Kidney glomerular epithelial cell (primary cell): ENCODE data around the gene FAM149B1.

ENCODE experiments used
- DNase-seq: peaks from one replicate; lab custom pipeline; 2025; lab: John Stamatoyannopoulos, UW

Gene FAM149B1

GRCh38 chr10:73287441-73287840 lies 119.5 kb downstream of the FAM149B1 start:
- no peak for DNase-seq

- DNase-seq, result no peak
Observed at GRCh38 chr10:73289958-73290357, 122.0 kb downstream of the FAM149B1 start.

GRCh38 chr10:73293461-73293860 lies 125.5 kb downstream of the FAM149B1 start:
- DNase-seq, result no peak
